HepG2 (cell line): ENCODE data around the gene CRAT. TPM values are rescaled to one million over a fixed set of nuclear protein-coding genes. Genes with fewer than 3 reads are reported as not detected.

Experiments
- CAMTA2 ChIP-seq: sonication (generic); formaldehyde crosslinking; IDR thresholded peaks from 2 replicates; pipeline ENCODE4 v1.4.0; 2020; ENCODE audit warnings: mild to moderate bottlenecking, missing genetic modification reagents, borderline replicate concordance
- DNMT1 ChIP-seq: sonication (generic); formaldehyde crosslinking; IDR thresholded peaks from 2 replicates; pipeline ENCODE4 v1.5.1; 2020; ENCODE audit warnings: mild to moderate bottlenecking, missing genetic modification reagents
- E2F5 ChIP-seq: sonication (generic); formaldehyde crosslinking; conservative IDR thresholded peaks from 2 replicates; pipeline ENCODE4 v1.4.0; 2020; ENCODE audit warnings: missing genetic modification reagents
- ELF1 ChIP-seq: sonication (generic); formaldehyde crosslinking; IDR thresholded peaks from 2 replicates; pipeline ENCODE4 v1.4.0; 2020; ENCODE audit warnings: missing genetic modification reagents
- FOXA1 ChIP-seq, 2 experiments: fragments of 450-650 bp in 1 of 2; sonication (generic) in 1 of 2; formaldehyde crosslinking in 1 of 2; IDR thresholded peaks; 2 replicates each; pipeline versions ENCODE4 v1.4.0 to v1.6.1; 2016 to 2020; ENCODE audit warnings: missing genetic modification reagents in 1 of 2
- KLF16 ChIP-seq, 2 experiments: sonication (generic) in 1 of 2; formaldehyde crosslinking in 1 of 2; IDR thresholded peaks; 2 replicates each; pipeline versions ENCODE4 v1.6.1 to v1.8.0; 2016 to 2023; ENCODE audit warnings: missing genetic modification reagents in 2 of 2, missing compliant biosample characterization in 1 of 2
- MATR3 ChIP-seq: sonication (generic); formaldehyde crosslinking; IDR thresholded peaks from 2 replicates; pipeline ENCODE4 v1.4.0; 2020; ENCODE audit warnings: missing genetic modification reagents
- MIER2 ChIP-seq: IDR thresholded peaks from 2 replicates; pipeline ENCODE4 v1.6.1; 2016; ENCODE audit warnings: missing biosample characterization, missing genetic modification reagents
- MLLT10 ChIP-seq: sonication (generic); formaldehyde crosslinking; IDR thresholded peaks from 2 replicates; pipeline ENCODE4 v1.4.0; 2020; ENCODE audit warnings: missing genetic modification reagents
- PLSCR1 ChIP-seq: sonication (generic); formaldehyde crosslinking; IDR thresholded peaks from 2 replicates; pipeline ENCODE4 v1.5.0; 2020; ENCODE audit warnings: missing genetic modification reagents, mild to moderate bottlenecking, borderline replicate concordance
- STAT5B ChIP-seq: sonication (generic); formaldehyde crosslinking; IDR thresholded peaks from 2 replicates; pipeline ENCODE4 v1.4.0; 2020; ENCODE audit warnings: missing genetic modification reagents
- TFE3 ChIP-seq: IDR thresholded peaks from 2 replicates; pipeline ENCODE4 v1.6.1; 2016
- ZKSCAN5 ChIP-seq: sonication (generic); formaldehyde crosslinking; IDR thresholded peaks from 2 replicates; pipeline ENCODE4 v1.5.1; 2020; ENCODE audit warnings: mild to moderate bottlenecking, missing genetic modification reagents
- ZNF224 ChIP-seq: sonication (generic); formaldehyde crosslinking; IDR thresholded peaks from 2 replicates; pipeline ENCODE4 v1.5.0; 2020; ENCODE audit warnings: mild to moderate bottlenecking, missing genetic modification reagents
- ZNF256 ChIP-seq: sonication (generic); formaldehyde crosslinking; conservative IDR thresholded peaks from 2 replicates; pipeline ENCODE4 v1.4.0; 2020; ENCODE audit warnings: missing genetic modification reagents
- ZNF3 ChIP-seq: IDR thresholded peaks from 2 replicates; pipeline ENCODE4 v1.7.0; 2017; ENCODE audit warnings: inconsistent platforms
- ZNF879 ChIP-seq: sonication (generic); formaldehyde crosslinking; IDR thresholded peaks from 2 replicates; pipeline ENCODE4 v1.8.1; 2023; ENCODE audit warnings: missing genetic modification reagents
- polyA plus RNA-seq, 8 experiments: library from polyadenylated mRNA; depleted of rRNA in 3 of 8; stranded (reverse) in 7 of 8; unstranded in 1 of 8; fragments of >200 nt; fragmentation: Illumina TruSeq in 4 of 8; extraction: Trizol in 4 of 8; gene quantifications; 2 replicates each; pipeline versions ENCODE4 v1.2.1 to v1.2.3, GENCODE V29; 2011 to 2016; ENCODE audit warnings: low read depth in 4 of 8, missing spikeins in 1 of 8, mixed read lengths in 1 of 8; ENCODE audit not compliant: insufficient read depth in 1 of 8
- total RNA-seq, 5 experiments: library from RNA; depleted of rRNA; stranded (reverse); fragments of >200 nt; fragmentation: Illumina TruSeq; extraction: Trizol; gene quantifications; 2 replicates each; pipeline ENCODE4 v1.2.3, GENCODE V29; 2016; ENCODE audit warnings: low read depth in 1 of 5
- TF ChIP-seq, protein P1 (sequence below): sonication (generic); formaldehyde crosslinking; IDR thresholded peaks from 2 replicates; pipeline ENCODE4 v1.8.1; 2022; ENCODE audit warnings: mild to moderate bottlenecking, missing genetic modification reagents
- TF ChIP-seq, protein P2 (sequence below): sonication (generic); formaldehyde crosslinking; IDR thresholded peaks from 2 replicates; pipeline ENCODE4 v1.8.1; 2023; ENCODE audit warnings: mild to moderate bottlenecking, inconsistent platforms, moderate library complexity, missing genetic modification reagents, borderline replicate concordance
- TF ChIP-seq, protein P3 (sequence below): IDR thresholded peaks from 2 replicates; pipeline ENCODE4 v1.6.1; 2016; ENCODE audit warnings: missing genetic modification reagents, missing compliant biosample characterization

The CRAT gene
- total and polyA plus RNA-seq, 2 of the 13 experiments (the other 11 are each of a cell fraction or from before 2014, with no cell fraction given), result 26.1 to 26.6 TPM

DNA sequence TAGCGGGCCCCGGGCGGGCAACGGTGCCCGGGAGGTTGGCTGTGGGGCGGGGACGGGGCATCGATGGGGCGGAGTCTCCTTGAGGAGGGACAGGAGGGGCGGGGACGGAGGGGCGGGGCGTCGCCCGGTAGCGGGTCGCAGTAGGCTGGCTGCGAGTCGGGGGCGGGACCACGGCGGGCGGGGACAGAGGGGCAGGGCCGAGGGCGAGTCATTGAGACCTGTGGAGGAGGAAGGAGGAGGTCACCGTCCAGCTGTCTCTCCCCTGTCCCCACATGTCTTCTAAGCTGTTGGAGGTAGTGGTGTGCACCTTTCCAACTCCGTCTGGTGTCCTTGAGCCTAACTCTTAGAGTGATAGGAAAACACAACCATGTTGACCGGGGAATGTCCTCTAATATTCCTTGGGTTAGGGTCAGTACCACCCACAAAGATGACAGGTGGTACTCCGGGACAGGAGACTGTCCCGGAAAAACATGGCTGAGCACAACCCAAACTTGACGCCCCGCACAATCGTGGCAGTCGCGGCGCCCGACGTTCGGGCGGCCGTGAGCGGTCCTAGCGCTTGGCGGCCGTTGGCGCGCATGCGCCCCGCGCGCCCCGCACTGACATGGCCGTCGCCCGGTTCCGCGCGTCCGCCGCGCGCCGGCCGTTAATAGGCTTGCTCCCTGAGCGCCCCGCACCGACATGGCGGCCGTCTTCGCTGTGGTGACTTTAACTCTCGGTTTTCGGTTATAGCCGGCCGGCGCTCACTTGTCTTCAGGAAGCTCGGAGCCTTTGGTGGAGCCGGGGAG, at the start of gene CRAT, which contains the start of gene PTPA (continued):
- 0 out of 2 replicates have a peak, but pooled peaks have one; percentile 29 for TF ChIP-seq ZNF224 (CRISPR knock-in tag)
- 0 out of 2 replicates have a peak, but pooled peaks have one; percentile 19 for TF ChIP-seq MIER2 (CRISPR knock-in tag)
- TF ChIP-seq FOXA1 (IDR thresholded peaks at IDR 0.05), result no peak
- TF ChIP-seq FOXA1 (CRISPR knock-in tag; IDR thresholded peaks at IDR 0.05), result no peak
- TF ChIP-seq ZNF879 (CRISPR knock-in tag), result peak; percentile 45; the same call in 1 of the 2 replicates
- no peak for TF ChIP-seq ZNF3 (CRISPR knock-in tag)
- no peak for TF ChIP-seq CAMTA2 (CRISPR knock-in tag)
- no peak for TF ChIP-seq ELF1
- TF ChIP-seq ZKSCAN5, result no peak
- 0 out of 4 replicates have a peak, but pooled peaks of 1 of the 2 experiments have one; percentile 7 for TF ChIP-seq KLF16 (CRISPR knock-in tag; IDR thresholded peaks at IDR 0.05)
- TF ChIP-seq MATR3 (CRISPR knock-in tag), result no peak
- TF ChIP-seq, protein P1, sequence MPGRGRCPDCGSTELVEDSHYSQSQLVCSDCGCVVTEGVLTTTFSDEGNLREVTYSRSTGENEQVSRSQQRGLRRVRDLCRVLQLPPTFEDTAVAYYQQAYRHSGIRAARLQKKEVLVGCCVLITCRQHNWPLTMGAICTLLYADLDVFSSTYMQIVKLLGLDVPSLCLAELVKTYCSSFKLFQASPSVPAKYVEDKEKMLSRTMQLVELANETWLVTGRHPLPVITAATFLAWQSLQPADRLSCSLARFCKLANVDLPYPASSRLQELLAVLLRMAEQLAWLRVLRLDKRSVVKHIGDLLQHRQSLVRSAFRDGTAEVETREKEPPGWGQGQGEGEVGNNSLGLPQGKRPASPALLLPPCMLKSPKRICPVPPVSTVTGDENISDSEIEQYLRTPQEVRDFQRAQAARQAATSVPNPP (CRISPR knock-in tag), result no peak
- TF ChIP-seq, protein P2, sequence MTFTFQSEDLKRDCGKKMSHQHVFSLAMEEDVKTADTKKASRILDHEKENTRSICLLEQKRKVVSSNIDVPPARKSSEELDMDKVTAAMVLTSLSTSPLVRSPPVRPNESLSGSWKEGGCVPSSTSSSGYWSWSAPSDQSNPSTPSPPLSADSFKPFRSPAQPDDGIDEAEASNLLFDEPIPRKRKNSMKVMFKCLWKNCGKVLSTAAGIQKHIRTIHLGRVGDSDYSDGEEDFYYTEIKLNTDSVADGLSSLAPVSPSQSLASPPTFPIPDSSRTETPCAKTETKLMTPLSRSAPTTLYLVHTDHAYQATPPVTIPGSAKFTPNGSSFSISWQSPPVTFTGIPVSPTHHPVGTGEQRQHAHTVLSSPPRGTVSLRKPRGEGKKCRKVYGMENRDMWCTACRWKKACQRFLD (CRISPR knock-in tag), result no peak
- TF ChIP-seq ZNF256, result no peak
- no peak for TF ChIP-seq TFE3 (CRISPR knock-in tag)
- peak; percentile 35; the same call in 1 of the 2 replicates for TF ChIP-seq PLSCR1 (CRISPR knock-in tag)
- TF ChIP-seq MLLT10 (CRISPR knock-in tag), result no peak
- TF ChIP-seq, protein P3, sequence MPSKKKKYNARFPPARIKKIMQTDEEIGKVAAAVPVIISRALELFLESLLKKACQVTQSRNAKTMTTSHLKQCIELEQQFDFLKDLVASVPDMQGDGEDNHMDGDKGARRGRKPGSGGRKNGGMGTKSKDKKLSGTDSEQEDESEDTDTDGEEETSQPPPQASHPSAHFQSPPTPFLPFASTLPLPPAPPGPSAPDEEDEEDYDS (CRISPR knock-in tag), result peak; percentile 66
- peak; percentile 55; the same call in 1 of the 2 replicates for TF ChIP-seq DNMT1 (CRISPR knock-in tag)
- TF ChIP-seq STAT5B (CRISPR knock-in tag), result no peak
- TF ChIP-seq E2F5 (CRISPR knock-in tag), result no peak
